ENCODE data around the gene GJB2.

Gene GJB2

DNA sequence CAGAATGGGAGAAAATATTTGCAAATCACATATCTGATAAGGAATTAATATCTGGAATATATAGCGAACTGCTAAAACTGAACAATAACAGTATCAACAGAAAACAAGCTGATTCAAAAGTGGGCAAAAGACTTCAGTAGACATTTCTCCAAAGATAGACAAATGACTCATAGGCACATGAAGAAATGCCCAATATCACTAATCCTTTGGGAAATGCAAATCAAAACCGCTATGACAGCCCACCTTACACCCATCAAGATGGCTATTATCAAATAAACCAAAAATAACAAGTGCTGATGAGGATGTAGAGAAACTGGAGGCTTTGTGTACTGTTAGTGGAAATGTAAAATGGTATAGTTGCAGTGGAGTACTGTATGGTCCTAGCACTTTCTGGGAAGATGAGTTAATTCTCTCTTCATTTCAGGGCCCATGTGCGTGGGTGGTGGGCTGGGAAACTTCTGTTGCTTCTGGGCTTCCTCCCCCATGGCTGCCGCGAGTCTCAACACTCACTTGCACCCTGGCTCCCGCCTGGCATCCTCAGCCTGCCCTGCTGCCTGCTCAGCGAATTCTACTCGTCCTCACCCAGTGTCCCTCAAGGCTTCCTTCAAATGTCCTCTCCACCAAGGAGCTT, 19.5 kb downstream of the GJB2 start:
- Histone ChIP-seq H3K4me1 (ENCODE audit: control insufficient read depth, insufficient read depth, low read length) (no peaks in the 10 kb centered on the region), H3K27me3 (ENCODE audit: control insufficient read depth, insufficient read depth, low read length) (peaks cover 9% of the 10 kb centered on the region), H3K27ac (ENCODE audit: low read depth, low read length) (no peak overlapping the region), H3K36me3 (ENCODE audit: control insufficient read depth, insufficient read depth, low read length) (no peaks in the 10 kb centered on the region), H3K9ac (ENCODE audit: low read length) (no peak overlapping the region), H3K4me3 (ENCODE audit: low read length) (no peak overlapping the region)

DNA sequence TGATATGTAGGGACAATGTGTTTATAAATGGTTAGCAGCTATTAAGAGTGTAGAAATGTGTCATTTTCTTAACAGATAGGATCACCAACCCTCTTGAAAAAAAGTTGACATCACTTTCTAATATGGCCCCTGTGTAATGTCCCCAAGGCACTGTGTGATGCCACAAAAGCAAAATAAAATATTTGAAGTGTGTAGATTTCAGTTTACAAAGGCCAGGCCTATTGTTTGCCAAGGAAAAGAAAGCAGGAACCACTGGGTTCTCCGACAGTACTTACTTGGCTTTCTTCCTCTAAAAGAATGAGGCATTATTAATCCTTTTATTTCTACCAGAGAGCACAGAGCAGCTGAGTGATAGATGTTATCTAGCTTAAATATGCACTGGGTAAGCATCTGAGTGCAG, 21.4 kb downstream of the GJB2 start:
- Histone ChIP-seq H3K4me1 (ENCODE audit: control insufficient read depth, insufficient read depth, low read length) (no peaks in the 10 kb centered on the region), H3K36me3 (ENCODE audit: control insufficient read depth, insufficient read depth, low read length) (no peaks in the 10 kb centered on the region), H3K27ac (ENCODE audit: low read depth, low read length) (no peak overlapping the region), H3K4me3 (ENCODE audit: low read length) (no peak overlapping the region), H3K9ac (ENCODE audit: low read length) (no peak overlapping the region), H3K27me3 (ENCODE audit: control insufficient read depth, insufficient read depth, low read length) (no peaks in the 10 kb centered on the region)

DNA sequence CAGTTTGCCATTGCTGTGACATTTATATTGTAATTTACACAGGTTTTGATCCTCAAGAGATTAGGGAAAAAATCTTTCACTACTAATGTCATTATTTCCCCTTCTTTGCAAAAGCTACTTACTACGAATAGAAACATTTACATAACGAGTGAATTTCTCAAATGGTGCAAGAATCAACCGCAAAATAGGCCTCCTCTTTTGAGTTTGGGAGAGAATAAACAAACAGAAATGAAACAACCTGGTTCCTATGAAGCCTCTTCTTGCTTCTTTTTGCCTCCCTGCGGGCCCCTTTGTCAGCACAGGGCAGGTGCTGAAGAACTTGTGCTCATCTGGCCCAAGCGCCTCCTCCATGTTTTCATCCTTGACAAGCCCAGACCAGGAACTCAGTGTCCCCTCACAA, 21.8 kb downstream of the GJB2 start:
- no peaks in the 10 kb centered on the region for H3K36me3 ChIP-seq (ENCODE audit: control insufficient read depth, insufficient read depth, low read length)
- H3K27me3 ChIP-seq (ENCODE audit: control insufficient read depth, insufficient read depth, low read length), result no peaks in the 10 kb centered on the region
- H3K9ac ChIP-seq (ENCODE audit: low read length), result no peak overlapping the region
- no peaks in the 10 kb centered on the region for H3K4me1 ChIP-seq (ENCODE audit: control insufficient read depth, insufficient read depth, low read length)
- H3K27ac ChIP-seq (ENCODE audit: low read depth, low read length), result no peak overlapping the region
- H3K4me3 ChIP-seq (ENCODE audit: low read length), result no peak overlapping the region

DNA sequence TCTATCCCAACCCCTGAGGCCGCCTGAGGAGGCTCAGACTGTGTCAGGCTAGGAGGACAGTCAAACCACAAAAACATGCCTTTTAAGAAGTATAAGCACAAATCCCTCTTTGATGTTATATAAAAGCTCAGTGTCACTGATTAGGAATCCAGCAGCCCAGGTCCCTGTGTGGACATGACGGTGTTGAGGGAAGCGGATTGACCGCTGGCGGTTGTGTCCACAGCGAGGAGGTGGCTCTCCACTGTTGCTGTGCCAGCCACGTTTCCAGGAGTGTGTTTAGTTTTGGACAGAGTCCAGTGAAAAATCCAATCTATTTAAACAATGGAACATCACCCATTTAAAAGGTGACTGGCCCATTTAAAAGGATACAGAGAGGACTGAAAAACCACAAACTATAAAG, 24.3 kb downstream of the GJB2 start:
- no peak overlapping the region for H3K9ac ChIP-seq (ENCODE audit: low read length)
- no peaks in the 10 kb centered on the region for H3K4me1 ChIP-seq (ENCODE audit: control insufficient read depth, insufficient read depth, low read length)
- H3K27ac ChIP-seq (ENCODE audit: low read depth, low read length), result no peak overlapping the region
- no peak overlapping the region for H3K4me3 ChIP-seq (ENCODE audit: low read length)
- H3K27me3 ChIP-seq (ENCODE audit: control insufficient read depth, insufficient read depth, low read length), result no peaks in the 10 kb centered on the region
- H3K36me3 ChIP-seq (ENCODE audit: control insufficient read depth, insufficient read depth, low read length), result no peaks in the 10 kb centered on the region

DNA sequence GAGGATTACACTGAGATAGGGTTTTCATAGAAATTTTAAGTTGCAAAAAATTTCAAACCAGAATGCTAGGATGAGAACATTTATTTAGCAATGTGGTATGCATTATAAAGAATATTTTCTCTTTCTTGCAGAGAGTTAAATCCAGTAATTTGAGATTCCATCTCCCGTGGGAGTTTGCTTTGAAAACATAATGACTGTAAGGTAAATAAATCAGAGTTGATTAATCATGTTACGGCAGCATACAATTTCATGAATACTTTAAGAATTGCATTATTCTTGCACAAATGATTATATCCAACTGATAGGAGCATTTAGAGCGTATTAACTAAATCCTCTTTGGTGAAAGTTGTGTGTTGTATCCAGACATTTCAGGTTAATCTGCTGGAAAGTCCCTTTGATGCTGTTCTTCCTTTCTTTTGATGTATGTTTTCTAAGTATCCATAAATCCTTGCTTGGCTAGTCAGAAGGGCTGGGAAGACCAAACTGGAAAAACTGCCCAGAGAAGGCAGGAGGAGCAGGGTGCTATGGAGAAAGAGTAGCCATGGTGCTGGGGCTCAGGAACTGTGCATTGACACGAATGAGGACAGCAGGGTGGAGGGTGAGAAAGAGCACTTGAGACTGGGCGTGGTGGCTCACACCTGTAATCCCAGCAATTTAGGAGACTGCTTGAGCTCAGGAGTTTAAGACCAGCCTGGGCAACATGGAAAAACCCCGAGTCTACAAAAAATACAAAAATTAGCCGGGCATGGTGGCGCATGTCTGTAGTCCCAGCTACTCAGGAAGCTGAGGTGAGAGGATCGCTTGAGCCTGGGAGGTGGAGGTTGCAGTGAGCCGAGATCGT, 27.1 kb downstream of the GJB2 start:
- Histone ChIP-seq H3K27ac (ENCODE audit: low read depth, low read length) (no peak overlapping the region), H3K4me1 (ENCODE audit: control insufficient read depth, insufficient read depth, low read length) (no peaks in the 10 kb centered on the region), H3K27me3 (ENCODE audit: control insufficient read depth, insufficient read depth, low read length) (peaks cover 9% of the 10 kb centered on the region), H3K4me3 (ENCODE audit: low read length) (no peak overlapping the region), H3K36me3 (ENCODE audit: control insufficient read depth, insufficient read depth, low read length) (no peaks in the 10 kb centered on the region), H3K9ac (ENCODE audit: low read length) (no peak overlapping the region)

DNA sequence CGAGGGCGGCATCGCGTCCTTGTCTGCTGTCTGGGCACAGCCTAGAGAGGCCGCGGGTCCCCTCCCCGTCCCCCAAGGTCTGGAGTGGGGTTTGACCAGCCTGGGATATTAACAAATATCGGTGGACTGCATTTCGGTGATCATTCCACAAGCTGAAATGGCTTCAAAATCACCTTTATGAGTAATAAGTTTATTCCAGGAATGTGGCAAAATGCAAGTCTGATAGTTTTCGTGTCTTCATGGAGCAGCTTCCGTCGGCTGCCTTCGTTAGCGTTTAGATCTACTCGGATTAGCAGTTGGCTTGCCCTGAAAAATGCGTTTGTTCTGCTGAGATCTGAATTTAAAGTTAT, 30.8 kb downstream of the GJB2 start:
- H3K27me3 ChIP-seq (ENCODE audit: control insufficient read depth, insufficient read depth, low read length), result peaks cover 20% of the 10 kb centered on the region
- no peaks in the 10 kb centered on the region for H3K36me3 ChIP-seq (ENCODE audit: control insufficient read depth, insufficient read depth, low read length)
- no peak overlapping the region for H3K27ac ChIP-seq (ENCODE audit: low read depth, low read length)
- peaks cover 4% of the 10 kb centered on the region for H3K4me1 ChIP-seq (ENCODE audit: control insufficient read depth, insufficient read depth, low read length)
- H3K9ac ChIP-seq (ENCODE audit: low read length), result no peak overlapping the region
- H3K4me3 ChIP-seq (ENCODE audit: low read length), result no peak overlapping the region

DNA sequence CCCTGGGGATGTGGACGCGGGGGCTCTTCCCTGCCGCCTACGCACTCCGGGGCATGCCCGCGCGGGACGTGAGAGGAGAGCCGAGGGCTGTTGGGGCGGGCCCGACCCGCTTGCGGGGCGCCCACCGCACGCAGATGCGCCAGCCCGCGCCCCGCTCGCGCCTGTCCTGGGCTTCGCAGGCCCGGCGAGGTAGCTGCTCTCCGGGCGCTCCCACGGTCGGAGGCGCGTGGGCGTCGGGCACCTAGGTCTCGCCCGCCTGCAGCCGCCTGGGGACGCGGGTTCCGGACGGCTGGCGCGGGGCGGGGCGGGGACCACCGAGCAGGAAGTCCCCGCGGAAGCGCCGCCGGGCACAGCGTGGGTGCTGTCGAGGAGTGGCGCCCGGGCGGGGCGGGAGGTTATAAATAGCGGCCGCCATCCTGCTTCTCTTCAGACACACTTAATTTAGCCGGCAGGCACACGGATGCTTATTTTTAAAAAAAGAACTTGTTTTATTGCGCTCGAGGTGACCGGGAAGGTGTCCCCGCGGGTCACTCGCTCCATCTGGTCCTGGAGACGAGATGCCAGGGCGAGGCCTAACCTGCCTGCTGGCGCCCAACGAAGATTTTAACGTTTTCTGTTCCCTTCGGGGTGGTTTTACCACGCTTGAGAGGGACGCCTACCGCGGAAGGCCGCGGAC, 31.3 kb downstream of the GJB2 start:
- Histone ChIP-seq H3K4me1 (ENCODE audit: control insufficient read depth, insufficient read depth, low read length) (peaks cover 4% of the 10 kb centered on the region), H3K4me3 (ENCODE audit: low read length) (peak overlapping the region; percentile 41), H3K9ac (ENCODE audit: low read length) (no peak overlapping the region), H3K27me3 (ENCODE audit: control insufficient read depth, insufficient read depth, low read length) (peaks cover 20% of the 10 kb centered on the region), H3K27ac (ENCODE audit: low read depth, low read length) (no peak overlapping the region), H3K36me3 (ENCODE audit: control insufficient read depth, insufficient read depth, low read length) (no peaks in the 10 kb centered on the region)

DNA sequence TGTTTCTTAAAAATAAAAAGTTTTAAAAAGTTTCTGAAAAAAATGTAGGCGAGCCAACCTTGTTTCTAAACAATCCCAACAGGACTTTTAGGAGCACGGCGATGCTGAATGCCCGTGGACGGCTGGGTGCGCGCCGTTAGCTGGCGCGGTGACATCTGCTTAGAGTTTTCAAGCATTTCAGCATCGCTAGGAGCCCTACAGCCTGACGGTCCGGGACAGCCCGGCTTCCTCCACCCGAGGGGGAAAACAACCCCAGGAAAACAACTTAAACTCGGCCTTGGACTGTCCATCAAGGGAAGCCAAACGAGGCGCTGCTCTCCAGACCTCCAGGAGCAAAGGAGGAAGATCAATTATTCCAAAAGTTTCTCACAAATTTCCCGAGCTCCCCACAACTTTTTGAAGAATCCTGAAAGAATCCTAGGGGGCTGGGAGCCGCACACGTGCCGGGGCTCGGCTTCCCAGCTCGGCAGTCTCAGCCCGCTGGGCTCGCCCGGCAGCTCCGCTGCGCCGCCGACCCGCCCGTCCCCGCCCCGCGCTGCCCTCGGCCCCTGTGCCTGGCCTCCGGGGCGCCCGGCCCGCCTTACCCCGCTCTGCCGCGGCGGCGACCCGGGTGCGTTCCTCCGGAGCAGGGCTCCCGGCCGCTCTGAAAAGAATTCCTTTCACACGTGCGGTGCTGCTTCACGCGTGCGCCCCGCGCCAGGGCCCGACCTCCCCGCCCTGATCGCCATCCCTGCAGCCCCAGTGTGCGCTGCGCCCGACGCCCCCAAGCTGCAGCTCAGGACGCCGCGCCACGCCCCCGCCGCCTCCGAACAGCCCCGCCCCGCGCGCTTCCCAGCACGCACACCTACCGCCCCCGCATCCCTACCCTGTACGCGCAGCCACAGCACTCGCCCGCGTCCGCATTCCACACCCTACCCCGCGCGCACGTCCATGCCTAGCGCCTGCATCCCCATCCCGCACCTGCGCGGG, 32.1 kb downstream of the GJB2 start, which contains the start of gene GJA3:
Gene GJA3, minus strand, starts transcription at position 747 of the 969 bp plus-strand sequence. CDS start 17,764 bp downstream, outside the sequence.
- H3K36me3 ChIP-seq (ENCODE audit: control insufficient read depth, insufficient read depth, low read length), result no peaks in the 10 kb centered on the region
- H3K27me3 ChIP-seq (ENCODE audit: control insufficient read depth, insufficient read depth, low read length), result peaks cover 20% of the 10 kb centered on the region
- no peak within 1 kb of the TSS for H3K9ac ChIP-seq (ENCODE audit: low read length)
- H3K4me3 ChIP-seq (ENCODE audit: low read length), result peak within 1 kb of the TSS; percentile 41
- H3K4me1 ChIP-seq (ENCODE audit: control insufficient read depth, insufficient read depth, low read length), result peaks cover 4% of the 10 kb centered on the region
- no peak within 1 kb of the TSS for H3K27ac ChIP-seq (ENCODE audit: low read depth, low read length)

DNA sequence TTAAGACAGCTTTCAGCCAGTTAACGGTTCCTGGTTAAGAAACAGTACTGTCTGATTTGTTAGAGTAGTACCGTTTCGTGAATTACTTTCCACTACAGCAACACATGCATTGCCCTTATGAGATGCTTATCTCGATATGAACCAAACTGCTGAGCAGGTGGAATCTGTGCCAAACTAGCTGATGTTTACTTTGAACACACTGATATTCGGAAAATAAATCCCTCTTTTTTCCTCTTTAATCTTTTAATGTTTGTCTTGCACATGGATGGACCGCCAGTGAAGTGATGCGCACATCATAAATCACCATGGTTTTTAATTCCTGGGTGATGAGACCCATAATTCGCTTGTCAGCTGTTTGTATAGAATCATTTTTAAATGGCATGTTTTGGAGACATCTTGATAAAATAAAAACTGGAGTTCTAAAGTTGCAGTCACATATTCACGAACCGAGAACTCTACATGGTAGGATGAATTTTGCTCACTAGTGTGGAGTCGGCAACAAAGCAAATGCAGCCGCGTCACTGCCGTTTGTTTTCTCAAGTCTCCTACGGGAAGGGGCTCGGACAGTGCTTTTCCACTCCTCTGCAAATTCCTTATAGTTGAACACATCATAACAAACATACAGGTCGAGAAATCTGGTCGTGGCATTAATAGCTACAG, 33.0 kb downstream of the GJB2 start:
- H3K27ac ChIP-seq (ENCODE audit: low read depth, low read length), result no peak overlapping the region
- H3K36me3 ChIP-seq (ENCODE audit: control insufficient read depth, insufficient read depth, low read length), result no peaks in the 10 kb centered on the region
- H3K9ac ChIP-seq (ENCODE audit: low read length), result no peak overlapping the region
- H3K4me3 ChIP-seq (ENCODE audit: low read length), result no peak overlapping the region
- peaks cover 4% of the 10 kb centered on the region for H3K4me1 ChIP-seq (ENCODE audit: control insufficient read depth, insufficient read depth, low read length)
- H3K27me3 ChIP-seq (ENCODE audit: control insufficient read depth, insufficient read depth, low read length), result peaks cover 20% of the 10 kb centered on the region

DNA sequence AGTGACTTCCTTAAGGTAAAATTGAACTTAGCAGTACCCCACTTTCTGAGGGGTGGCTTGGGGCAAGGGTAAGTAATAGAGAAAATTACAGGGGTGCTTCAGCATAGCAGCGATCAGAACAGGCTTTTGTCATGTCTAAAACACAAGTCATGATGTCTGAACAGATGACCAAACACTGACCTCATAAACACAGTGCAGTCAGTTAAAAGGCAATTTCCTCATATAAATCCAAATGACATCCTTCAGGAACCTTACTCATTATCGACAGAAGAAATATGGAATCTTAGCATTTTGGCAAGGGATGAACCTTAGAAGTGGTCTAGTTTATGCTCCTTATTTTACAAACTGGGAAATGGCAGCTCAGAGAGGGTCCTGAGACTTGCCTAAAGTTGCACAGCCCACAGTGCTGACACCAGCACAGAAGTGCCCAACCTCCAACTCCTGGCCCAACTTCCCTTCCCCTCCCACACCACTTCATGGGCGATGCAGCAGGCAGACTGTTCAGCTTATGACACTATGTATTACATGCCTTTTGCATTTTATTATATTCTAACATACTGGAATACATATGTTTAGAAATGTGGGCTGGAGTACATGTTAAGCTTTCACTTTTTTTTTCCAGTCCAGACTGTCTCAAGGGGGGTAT, 35.5 kb downstream of the GJB2 start:
- peaks cover 20% of the 10 kb centered on the region for H3K27me3 ChIP-seq (ENCODE audit: control insufficient read depth, insufficient read depth, low read length)
- no peak overlapping the region for H3K27ac ChIP-seq (ENCODE audit: low read depth, low read length)
- no peak overlapping the region for H3K9ac ChIP-seq (ENCODE audit: low read length)
- no peaks in the 10 kb centered on the region for H3K36me3 ChIP-seq (ENCODE audit: control insufficient read depth, insufficient read depth, low read length)
- H3K4me1 ChIP-seq (ENCODE audit: control insufficient read depth, insufficient read depth, low read length), result peaks cover 4% of the 10 kb centered on the region
- no peak overlapping the region for H3K4me3 ChIP-seq (ENCODE audit: low read length)

DNA sequence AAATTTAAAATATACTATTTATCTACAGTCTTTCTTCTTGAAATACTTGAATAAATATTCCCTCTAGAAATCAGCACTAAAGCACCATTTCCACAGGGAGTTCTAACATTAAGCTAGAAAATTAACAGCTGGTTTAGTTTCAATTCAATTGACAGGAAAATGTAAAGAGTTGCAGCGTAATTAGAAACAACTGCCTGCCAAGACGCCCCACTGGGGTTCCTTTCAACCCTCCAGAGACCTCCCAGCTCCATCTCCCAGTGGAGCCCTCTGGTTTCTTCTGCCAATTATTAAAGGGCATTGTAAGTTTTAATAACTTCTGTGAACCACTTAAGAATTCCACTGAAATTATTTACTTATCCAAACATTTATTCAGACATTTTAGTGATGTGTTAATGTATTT, 36.0 kb downstream of the GJB2 start:
- no peak overlapping the region for H3K27ac ChIP-seq (ENCODE audit: low read depth, low read length)
- H3K4me1 ChIP-seq (ENCODE audit: control insufficient read depth, insufficient read depth, low read length), result peaks cover 4% of the 10 kb centered on the region
- H3K36me3 ChIP-seq (ENCODE audit: control insufficient read depth, insufficient read depth, low read length), result no peaks in the 10 kb centered on the region
- H3K9ac ChIP-seq (ENCODE audit: low read length), result no peak overlapping the region
- H3K27me3 ChIP-seq (ENCODE audit: control insufficient read depth, insufficient read depth, low read length), result peaks cover 14% of the 10 kb centered on the region
- no peak overlapping the region for H3K4me3 ChIP-seq (ENCODE audit: low read length)

All from rectal smooth muscle tissue (tissue), 1 donor.